ENCODE measurements around the gene RRAS2. TPM values are rescaled to one million over a fixed set of nuclear protein-coding genes. Genes with fewer than 3 reads are reported as not detected.

The RRAS2 gene
- total RNA-seq, 1 experiment from 2014 or later, result 128 TPM

- H3K27ac Mint-ChIP-seq (ENCODE audit: low read depth, unreplicated experiment), result no peak overlapping the region
- ChIA-PET POLR2A (no interaction called here), CTCF (interaction anchor here (0.7 to 1.9 kb wide), 2 partner anchors 84 to 460 kb away, joined by 3 to 6 read pairs; no protein-coding TSS in a partner anchor)
These were observed 126.3 kb downstream of the RRAS2 start for GRCh38 chr11:14232652-14233051.

GRCh38 chr11:14230407-14230806, 128.6 kb downstream of the RRAS2 start:
- intact Hi-C loops (cut with micrococcal nuclease), result no loop called here
- Mint-ChIP-seq H3K27me3 (ENCODE audit: insufficient read depth, unreplicated experiment) (peaks cover 56% of the 10 kb centered on the region), H3K36me3 (ENCODE audit: insufficient read depth, unreplicated experiment) (no peaks in the 10 kb centered on the region), H3K9me3 (ENCODE audit: unreplicated experiment) (no peaks in the 10 kb centered on the region), H3K4me1 (ENCODE audit: insufficient read depth, unreplicated experiment) (no peaks in the 10 kb centered on the region), H3K4me3 (ENCODE audit: unreplicated experiment) (no peak overlapping the region), H3K27ac (ENCODE audit: low read depth, unreplicated experiment) (no peak overlapping the region)
- no TSS peak for BruUV-seq (replicated peaks)
- POLR2A ChIA-PET, result no interaction called here
- TF ChIP-seq CTCF (IDR thresholded peaks at IDR 0.05; ENCODE audit: unreplicated experiment), result no peak
- DNase-seq (ENCODE audit: unreplicated experiment), result no peak
- CTCF ChIA-PET, result interaction anchor here (0.7 to 0.9 kb wide), 2 partner anchors 109 to 259 kb away, joined by 3 to 4 read pairs; no protein-coding TSS in a partner anchor

More at GRCh38 chr11:14232652-14233051, 126.3 kb downstream of the RRAS2 start:
- no TSS peak for BruUV-seq (replicated peaks)
- no peak for DNase-seq (ENCODE audit: unreplicated experiment)
- no peak for TF ChIP-seq CTCF (IDR thresholded peaks at IDR 0.05; ENCODE audit: unreplicated experiment)
- intact Hi-C loops (cut with micrococcal nuclease), result no loop called here
- H3K36me3 Mint-ChIP-seq (ENCODE audit: insufficient read depth, unreplicated experiment), result no peaks in the 10 kb centered on the region
- peaks cover 79% of the 10 kb centered on the region for H3K27me3 Mint-ChIP-seq (ENCODE audit: insufficient read depth, unreplicated experiment)
- H3K4me3 Mint-ChIP-seq (ENCODE audit: unreplicated experiment), result no peak overlapping the region
- H3K4me1 Mint-ChIP-seq (ENCODE audit: insufficient read depth, unreplicated experiment), result no peaks in the 10 kb centered on the region
- H3K9me3 Mint-ChIP-seq (ENCODE audit: unreplicated experiment), result no peaks in the 10 kb centered on the region

GRCh38 chr11:14229472-14229871, 129.5 kb downstream of the RRAS2 start:
- ChIA-PET CTCF (no interaction called here), POLR2A (no interaction called here)
- no peaks in the 10 kb centered on the region for H3K9me3 Mint-ChIP-seq (ENCODE audit: unreplicated experiment)
- H3K27me3 Mint-ChIP-seq (ENCODE audit: insufficient read depth, unreplicated experiment), result peaks cover 49% of the 10 kb centered on the region
- intact Hi-C loops (cut with micrococcal nuclease), result no loop called here
- TF ChIP-seq CTCF (IDR thresholded peaks at IDR 0.05; ENCODE audit: unreplicated experiment), result no peak
- H3K27ac Mint-ChIP-seq (ENCODE audit: low read depth, unreplicated experiment), result no peak overlapping the region
- no peaks in the 10 kb centered on the region for H3K36me3 Mint-ChIP-seq (ENCODE audit: insufficient read depth, unreplicated experiment)
- no peak overlapping the region for H3K4me3 Mint-ChIP-seq (ENCODE audit: unreplicated experiment)
- no TSS peak for BruUV-seq (replicated peaks)
- DNase-seq (ENCODE audit: unreplicated experiment), result no peak
- H3K4me1 Mint-ChIP-seq (ENCODE audit: insufficient read depth, unreplicated experiment), result no peaks in the 10 kb centered on the region

- Mint-ChIP-seq H3K4me1 (ENCODE audit: insufficient read depth, unreplicated experiment) (no peaks in the 10 kb centered on the region), H3K9me3 (ENCODE audit: unreplicated experiment) (no peaks in the 10 kb centered on the region), H3K27ac (ENCODE audit: low read depth, unreplicated experiment) (no peak overlapping the region), H3K4me3 (ENCODE audit: unreplicated experiment) (no peak overlapping the region), H3K27me3 (ENCODE audit: insufficient read depth, unreplicated experiment) (peaks cover 60% of the 10 kb centered on the region), H3K36me3 (ENCODE audit: insufficient read depth, unreplicated experiment) (no peaks in the 10 kb centered on the region)
- no peak for DNase-seq (ENCODE audit: unreplicated experiment)
- BruUV-seq (replicated peaks), result no TSS peak
- no peak for TF ChIP-seq CTCF (IDR thresholded peaks at IDR 0.05; ENCODE audit: unreplicated experiment)
- CTCF ChIA-PET, result interaction anchor here (1.6 kb wide), 2 partner anchors 257 to 455 kb away, joined by 3 to 7 read pairs; no protein-coding TSS in a partner anchor
- POLR2A ChIA-PET, result interaction anchor here (0.7 kb wide), 1 partner anchor 329 kb away, joined by 3 read pairs; no protein-coding TSS in a partner anchor
- intact Hi-C loops (cut with micrococcal nuclease), result no loop called here
These were observed 130.6 kb downstream of the RRAS2 start for GRCh38 chr11:14228356-14228755.

Other genes starting within 250 kb of the RRAS2 start
- 159 and 180 TPM in 2 replicates for gene COPB1, start 140.6 kb upstream of the RRAS2 start, total RNA-seq (2022)
- gene PSMA1, start 161.2 kb upstream of the RRAS2 start, total RNA-seq (2022), result 202 and 255 TPM in 2 replicates